Measurements from ENCODE around the gene CHP2.
"Not testable (repeated sequence)": the region's sequence is repeated elsewhere in the genome, so short reads cannot be mapped to it uniquely, and the experiment has no call there.

Gene CHP2

GRCh38 chr16:23754594-23755483 lies at the start of gene CHP2:
Gene CHP2 (plus strand): TSS chr16:23755026. CDS start chr16:23755050, 24 bp downstream.
- Mint-ChIP-seq H3K36me3 (no peaks in the 10 kb centered on the region), H3K9me3 (no peaks in the 10 kb centered on the region), H3K4me3 (peak within 1 kb of the TSS; percentile 58), H3K4me1 (no peaks in the 10 kb centered on the region), H3K27me3 (peaks cover 55% of the 10 kb centered on the region), H3K27ac (no peak within 1 kb of the TSS)
- ATAC-seq = peak; percentile 34

GRCh38 chr16:23705517-23705902 lies 49.3 kb upstream of the CHP2 start:
- no peak for ATAC-seq
- Mint-ChIP-seq H3K9me3 (peaks cover 17% of the 10 kb centered on the region), H3K4me3 (no peak overlapping the region), H3K4me1 (no peaks in the 10 kb centered on the region), H3K36me3 (peaks cover 12% of the 10 kb centered on the region), H3K27me3 (peaks cover 49% of the 10 kb centered on the region), H3K27ac (no peak overlapping the region)

- H3K27me3 Mint-ChIP-seq = peaks cover 58% of the 10 kb centered on the region
- H3K4me1 Mint-ChIP-seq = no peaks in the 10 kb centered on the region
- H3K4me3 Mint-ChIP-seq = no peak overlapping the region
- H3K9me3 Mint-ChIP-seq = peaks cover 17% of the 10 kb centered on the region
- H3K27ac Mint-ChIP-seq = no peak overlapping the region
- ATAC-seq = no peak
- H3K36me3 Mint-ChIP-seq = peaks cover 13% of the 10 kb centered on the region
Measured at GRCh38 chr16:23706439-23706838, 48.4 kb upstream of the CHP2 start.

- H3K36me3 Mint-ChIP-seq = peaks cover 6% of the 10 kb centered on the region
- H3K9me3 Mint-ChIP-seq = peaks cover 9% of the 10 kb centered on the region
- no peak for ATAC-seq
- no peaks in the 10 kb centered on the region for H3K4me1 Mint-ChIP-seq
- no peak overlapping the region for H3K27ac Mint-ChIP-seq
- peaks cover 61% of the 10 kb centered on the region for H3K27me3 Mint-ChIP-seq
- no peak overlapping the region for H3K4me3 Mint-ChIP-seq
Measured at GRCh38 chr16:23709536-23709935, 45.3 kb upstream of the CHP2 start.

GRCh38 chr16:23710008-23710407 lies 44.8 kb upstream of the CHP2 start:
- H3K4me1 Mint-ChIP-seq = no peaks in the 10 kb centered on the region
- H3K36me3 Mint-ChIP-seq = peaks cover 6% of the 10 kb centered on the region
- peaks cover 61% of the 10 kb centered on the region for H3K27me3 Mint-ChIP-seq
- no peak for ATAC-seq
- peaks cover 9% of the 10 kb centered on the region for H3K9me3 Mint-ChIP-seq
- no peak overlapping the region for H3K4me3 Mint-ChIP-seq
- H3K27ac Mint-ChIP-seq = no peak overlapping the region

GRCh38 chr16:23710504-23710903 lies 44.3 kb upstream of the CHP2 start:
- Mint-ChIP-seq H3K27ac (no peak overlapping the region), H3K4me1 (no peaks in the 10 kb centered on the region), H3K9me3 (peaks cover 9% of the 10 kb centered on the region), H3K36me3 (peaks cover 6% of the 10 kb centered on the region), H3K27me3 (peaks cover 58% of the 10 kb centered on the region), H3K4me3 (no peak overlapping the region)
- no peak for ATAC-seq

GRCh38 chr16:23711785-23712184 lies 43.0 kb upstream of the CHP2 start:
- Mint-ChIP-seq H3K27me3 (peaks cover 51% of the 10 kb centered on the region), H3K27ac (no peak overlapping the region), H3K4me3 (no peak overlapping the region), H3K9me3 (peaks cover 9% of the 10 kb centered on the region), H3K36me3 (peaks cover 6% of the 10 kb centered on the region), H3K4me1 (no peaks in the 10 kb centered on the region)
- ATAC-seq = no peak

GRCh38 chr16:23712976-23713375 lies 41.9 kb upstream of the CHP2 start, which contains the start of gene ERN2:
Gene ERN2 (minus strand): TSS chr16:23713222. CDS start chr16:23713187, 35 bp downstream.
- H3K36me3 Mint-ChIP-seq = peaks cover 6% of the 10 kb centered on the region
- no peak within 1 kb of the TSS for H3K4me3 Mint-ChIP-seq
- no peaks in the 10 kb centered on the region for H3K4me1 Mint-ChIP-seq
- H3K27me3 Mint-ChIP-seq = peaks cover 63% of the 10 kb centered on the region
- ATAC-seq = no peak
- H3K9me3 Mint-ChIP-seq = peaks cover 9% of the 10 kb centered on the region
- H3K27ac Mint-ChIP-seq = no peak within 1 kb of the TSS

- no peak overlapping the region for H3K27ac Mint-ChIP-seq
- H3K4me1 Mint-ChIP-seq = no peaks in the 10 kb centered on the region
- ATAC-seq = no peak
- no peaks in the 10 kb centered on the region for H3K9me3 Mint-ChIP-seq
- H3K27me3 Mint-ChIP-seq = peaks cover 48% of the 10 kb centered on the region
- no peak overlapping the region for H3K4me3 Mint-ChIP-seq
- H3K36me3 Mint-ChIP-seq = no peaks in the 10 kb centered on the region
Measured at GRCh38 chr16:23716484-23716883, 38.3 kb upstream of the CHP2 start.

GRCh38 chr16:23722613-23723240 lies 32.1 kb upstream of the CHP2 start:
- not testable (repeated sequence) for H3K4me1 Mint-ChIP-seq, H3K36me3 Mint-ChIP-seq, H3K9me3 Mint-ChIP-seq, H3K27ac Mint-ChIP-seq, H3K4me3 Mint-ChIP-seq, ATAC-seq
- peaks cover 23% of the 10 kb centered on the region for H3K27me3 Mint-ChIP-seq

GRCh38 chr16:23724096-23724784 lies 30.6 kb upstream of the CHP2 start:
- ATAC-seq = no peak
- Mint-ChIP-seq H3K27me3 (peaks cover 18% of the 10 kb centered on the region), H3K4me3 (no peak overlapping the region)

GRCh38 chr16:23724785-23725131 lies 30.1 kb upstream of the CHP2 start:
- H3K27ac Mint-ChIP-seq = no peak overlapping the region
- H3K4me1 Mint-ChIP-seq = peaks cover 6% of the 10 kb centered on the region
- no peak overlapping the region for H3K4me3 Mint-ChIP-seq
- H3K27me3 Mint-ChIP-seq = peaks cover 22% of the 10 kb centered on the region
- peaks cover 5% of the 10 kb centered on the region for H3K36me3 Mint-ChIP-seq
- ATAC-seq = no peak
- H3K9me3 Mint-ChIP-seq = peaks cover 6% of the 10 kb centered on the region

More at GRCh38 chr16:23724096-23724784, 30.6 kb upstream of the CHP2 start:
- Mint-ChIP-seq H3K4me1 (peaks cover 6% of the 10 kb centered on the region), H3K36me3 (peaks cover 5% of the 10 kb centered on the region), H3K27ac (no peak overlapping the region), H3K9me3 (peaks cover 6% of the 10 kb centered on the region)

- H3K9me3 Mint-ChIP-seq = peaks cover 6% of the 10 kb centered on the region
- H3K27ac Mint-ChIP-seq = no peak overlapping the region
- H3K36me3 Mint-ChIP-seq = peaks cover 5% of the 10 kb centered on the region
- no peak overlapping the region for H3K4me3 Mint-ChIP-seq
- ATAC-seq = no peak
- H3K4me1 Mint-ChIP-seq = peaks cover 6% of the 10 kb centered on the region
- peaks cover 28% of the 10 kb centered on the region for H3K27me3 Mint-ChIP-seq
Measured at GRCh38 chr16:23726710-23727109, 28.1 kb upstream of the CHP2 start.

- H3K27ac Mint-ChIP-seq = peak overlapping the region; percentile 5
- peaks cover 23% of the 10 kb centered on the region for H3K27me3 Mint-ChIP-seq
- ATAC-seq = no peak
- H3K9me3 Mint-ChIP-seq = peaks cover 2% of the 10 kb centered on the region
- no peak overlapping the region for H3K4me3 Mint-ChIP-seq
- H3K4me1 Mint-ChIP-seq = peaks cover 6% of the 10 kb centered on the region
- H3K36me3 Mint-ChIP-seq = peaks cover 3% of the 10 kb centered on the region
Measured at GRCh38 chr16:23728112-23728477, 26.7 kb upstream of the CHP2 start.

Data from stimulated activated memory B cell treated with anti-CD40 and anti-IgM and Interleukin-4, amounts not matched to agents 10 μg/mL and 1 μg/mL and 100 μg/mL, for 72 hours (primary cell).